Diencephalon (tissue), 1 donor: Measurements from ENCODE around the gene ERICH4. TPM values are rescaled to one million over a fixed set of nuclear protein-coding genes. Genes with fewer than 3 reads are reported as not detected.

Experiments
- small RNA-seq: library from RNA; depleted of rRNA; stranded (forward); fragments of <200 nt; gene quantifications from one replicate; pipeline ENCODE3, GENCODE V24; 2014
- total RNA-seq: library from RNA; depleted of rRNA; stranded (reverse); fragments of >200 nt; gene quantifications from one replicate; pipeline ENCODE4 v1.2.3, GENCODE V29; 2014

Gene ERICH4, protein sequence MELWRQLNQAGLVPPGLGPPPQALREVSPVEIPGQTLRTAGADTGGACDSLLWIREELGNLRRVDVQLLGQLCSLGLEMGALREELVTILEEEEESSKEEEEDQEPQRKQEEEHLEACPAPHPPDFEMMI
- total RNA-seq: not detected

DNA sequence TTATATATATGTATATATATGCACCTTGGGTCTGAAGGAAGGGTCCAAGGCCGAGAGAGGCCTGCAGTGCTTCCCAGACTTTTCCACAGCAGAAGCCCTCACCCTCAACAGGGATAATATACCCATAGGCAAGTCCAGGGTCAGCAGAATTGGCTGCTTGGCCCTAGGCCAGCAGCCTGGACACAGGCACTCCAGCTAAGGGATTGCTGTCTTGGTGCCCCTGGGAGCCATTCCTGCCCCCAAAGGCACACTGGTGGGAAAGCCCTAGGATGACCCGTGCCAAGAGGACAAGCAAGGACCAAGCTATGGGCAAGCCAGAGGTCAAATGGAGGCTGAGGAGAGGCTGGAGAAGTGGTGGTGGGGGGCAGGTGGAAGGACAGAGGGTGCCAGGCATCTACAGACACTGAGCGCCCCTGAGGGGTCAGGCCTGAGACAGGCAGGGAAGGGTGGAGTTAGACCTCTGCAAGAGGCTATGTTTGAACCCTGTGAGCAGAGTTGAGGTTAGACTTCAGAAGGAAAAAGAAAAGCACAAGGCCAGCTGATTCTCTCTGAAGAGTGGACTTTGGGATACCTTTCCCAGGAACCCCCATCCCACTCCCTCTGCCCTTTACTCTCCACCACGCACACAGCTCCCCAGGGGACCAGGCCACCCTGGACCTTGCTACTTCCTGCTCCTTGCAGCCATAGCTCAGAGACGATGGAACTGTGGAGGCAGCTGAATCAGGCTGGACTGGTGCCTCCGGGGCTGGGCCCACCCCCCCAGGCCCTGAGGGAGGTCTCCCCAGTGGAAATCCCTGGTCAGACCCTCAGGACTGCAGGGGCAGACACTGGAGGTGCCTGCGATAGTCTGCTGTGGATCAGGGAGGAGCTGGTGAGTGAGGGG, at the start of gene ERICH4:
Gene ERICH4 (plus strand): TSS at position 684 of the 883 bp plus-strand sequence. CDS start 14 bp downstream, at position 698.

DNA sequence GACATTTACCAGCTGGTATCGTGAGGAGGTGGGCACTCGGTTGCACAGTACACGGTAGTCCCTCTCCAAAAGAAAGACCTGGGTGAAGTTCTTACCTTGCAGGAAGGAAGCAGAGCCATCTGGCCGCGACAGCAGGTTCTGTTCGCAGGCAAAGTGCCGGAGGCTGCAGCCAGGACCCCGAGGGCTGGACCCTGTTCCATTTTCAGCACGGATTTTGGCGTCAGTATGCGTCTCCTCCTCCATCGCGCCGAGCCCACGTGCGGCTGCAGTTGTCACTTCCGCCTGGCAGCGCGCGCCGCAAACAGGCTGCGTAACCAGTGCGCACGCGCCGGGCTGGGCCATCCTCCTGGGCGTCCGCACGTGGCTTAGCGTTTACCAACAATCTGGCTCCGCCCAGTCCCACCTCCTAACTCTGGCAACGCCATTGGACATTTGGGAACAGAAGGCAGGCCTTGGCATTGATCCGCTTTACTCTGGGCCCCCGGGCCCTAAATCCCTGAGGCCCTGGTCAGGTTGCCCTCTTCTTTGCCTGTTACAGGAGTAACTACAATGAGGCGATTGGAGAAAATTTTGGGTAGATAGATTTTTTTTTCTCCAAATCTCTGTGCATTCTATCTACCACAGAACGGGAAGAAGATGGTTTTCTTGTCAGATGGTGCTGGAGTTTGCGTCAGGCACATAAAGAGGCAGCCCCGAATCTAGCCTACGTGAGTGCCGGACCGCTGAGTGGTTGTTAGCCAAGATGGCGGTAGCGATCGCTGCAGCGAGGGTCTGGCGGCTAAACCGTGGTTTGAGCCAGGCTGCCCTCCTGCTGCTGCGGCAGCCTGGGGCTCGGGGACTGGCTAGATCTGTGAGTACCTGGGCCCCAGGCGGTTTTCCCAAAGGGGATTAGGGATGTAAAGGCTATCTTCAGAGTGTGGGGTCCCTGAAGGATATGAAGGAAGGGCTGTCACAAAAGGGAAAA, 45.6 kb upstream of the ERICH4 start, which contains the start of the genes BCKDHA and EXOSC5:
Gene BCKDHA (plus strand): TSS at position 733 of the 964 bp plus-strand sequence. CDS start 10 bp downstream, at position 743.
Gene EXOSC5 (minus strand): TSS at position 274 of the 964 bp plus-strand sequence. CDS start 31 bp downstream, at position 243.

DNA sequence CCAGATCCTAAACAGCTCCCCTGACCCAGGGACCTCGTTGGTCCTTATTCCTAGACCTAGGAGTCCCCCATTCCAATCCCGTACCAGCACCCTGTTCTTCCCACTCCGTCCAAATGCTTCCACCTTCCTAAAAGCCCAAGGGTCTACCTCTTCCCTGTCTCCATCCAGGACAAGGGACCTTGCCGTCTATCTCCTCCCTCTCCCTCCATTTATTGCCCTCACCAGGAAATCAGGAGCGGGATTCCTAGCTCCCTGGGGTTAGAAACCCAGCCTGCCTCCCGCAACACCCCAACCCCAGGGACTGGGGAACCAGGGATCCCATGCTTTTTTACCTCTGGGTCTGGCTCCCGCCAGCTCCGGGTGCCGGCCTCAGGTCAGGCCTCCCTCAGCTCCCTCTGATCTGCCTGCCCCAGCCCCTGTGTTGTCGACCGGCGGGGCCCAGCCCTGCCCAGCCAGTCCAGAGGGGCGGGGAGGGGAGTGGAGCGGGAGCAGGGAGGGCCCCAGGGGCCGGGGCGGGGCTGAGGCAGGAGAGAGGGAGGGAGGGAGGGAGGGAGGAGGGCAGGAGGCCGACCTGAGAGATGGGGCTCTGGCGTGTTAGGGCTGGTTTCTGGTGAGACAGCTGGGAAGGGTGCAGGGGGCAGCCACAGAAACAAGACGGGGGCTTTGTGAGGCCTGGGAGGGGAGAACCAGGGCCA, 15.9 kb upstream of the ERICH4 start, which contains the start of gene B3GNT8:
Gene B3GNT8 (minus strand): TSS at position 423 of the 695 bp plus-strand sequence. CDS start 596 bp downstream, outside the sequence.

DNA sequence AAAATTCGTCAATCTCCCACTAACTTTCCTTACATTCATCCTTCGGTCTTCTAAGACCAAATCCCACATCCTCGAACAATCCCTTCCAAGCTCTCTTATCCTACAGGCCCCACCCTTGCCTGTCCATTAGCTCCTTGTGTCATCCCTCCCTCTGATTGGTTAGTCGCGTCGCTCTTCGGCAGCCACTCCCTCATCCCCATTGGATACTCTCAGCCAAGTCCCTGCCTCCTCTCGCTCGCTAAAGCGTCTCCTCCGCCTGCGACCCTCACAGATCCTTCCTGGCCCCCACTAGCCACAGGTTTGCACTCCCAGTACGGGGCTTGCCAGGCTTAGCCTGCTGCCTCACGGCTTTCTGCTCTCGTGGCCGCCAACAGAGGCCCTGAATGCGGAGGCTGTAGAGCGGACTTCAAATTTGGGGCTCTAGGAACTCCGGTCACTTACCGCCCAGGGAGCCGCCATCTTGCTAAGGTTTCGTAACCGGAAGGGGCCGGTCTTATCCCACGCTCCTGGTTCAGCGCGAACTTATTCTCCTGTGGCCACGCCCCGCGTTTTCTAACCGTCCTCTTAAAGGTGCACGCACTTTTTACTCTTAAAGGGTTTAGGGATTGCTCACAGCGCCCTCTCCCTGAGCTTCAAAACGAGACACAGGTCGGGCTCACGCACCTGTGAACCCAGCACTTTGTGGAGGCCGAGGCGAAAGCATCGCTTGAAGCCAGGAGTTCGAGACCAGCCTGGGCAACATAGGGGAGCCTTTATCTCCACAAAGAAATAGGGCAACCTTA, 3.3 kb upstream of the ERICH4 start, which contains the start of gene DMAC2:
Gene DMAC2 (minus strand): TSS at position 472 of the 782 bp plus-strand sequence. CDS start 13 bp downstream, at position 459.

Small RNA genes lying within 50 kb of the gene (small RNA-seq; reads per million reads assigned to genes)
- gene RF00017: not detected

Other genes starting within 250 kb of the ERICH4 start
- gene CYP2S1, start 249.9 kb upstream of the ERICH4 start, total RNA-seq: 3.2 TPM
- gene AXL, start 223.9 kb upstream of the ERICH4 start, total RNA-seq: 10.4 TPM
- gene HNRNPUL1, start 178.8 kb upstream of the ERICH4 start, total RNA-seq: 75.9 TPM
- 5.8 TPM for gene CCDC97, start 133.0 kb upstream of the ERICH4 start, total RNA-seq
- 3.0 TPM for gene TGFB1, start 89.2 kb upstream of the ERICH4 start, total RNA-seq
- gene B9D2, start 79.0 kb upstream of the ERICH4 start, total RNA-seq: 6.0 TPM
- gene TMEM91, start 66.6 kb upstream of the ERICH4 start, total RNA-seq: 17.3 TPM
- 16.6 TPM for gene EXOSC5, start 45.8 kb upstream of the ERICH4 start, total RNA-seq
- gene BCKDHA, start 45.3 kb upstream of the ERICH4 start, total RNA-seq: 26.3 TPM
- not detected for gene B3GNT8, start 15.8 kb upstream of the ERICH4 start, total RNA-seq
- gene DMAC2, start 3.2 kb upstream of the ERICH4 start, total RNA-seq: 23.3 TPM
- gene CEACAM21, start 133.0 kb downstream of the ERICH4 start, total RNA-seq: 18.0 TPM
- gene CEACAM4, start 183.9 kb downstream of the ERICH4 start, total RNA-seq: not detected
- gene CEACAM7, start 245.1 kb downstream of the ERICH4 start, total RNA-seq: not detected